HepG2 (cell line): ENCODE data around the gene ELOVL6. TPM values are rescaled to one million over a fixed set of nuclear protein-coding genes. Genes with fewer than 3 reads are reported as not detected.

Experiments
- CREBL2 ChIP-seq: sonication (generic); formaldehyde crosslinking; IDR thresholded peaks from 2 replicates; pipeline ENCODE4 v1.8.1; 2023; ENCODE audit warnings: missing genetic modification reagents, mild to moderate bottlenecking, borderline replicate concordance
- EEA1 ChIP-seq: sonication (generic); formaldehyde crosslinking; IDR thresholded peaks from 2 replicates; pipeline ENCODE4 v1.5.1; 2020; ENCODE audit warnings: mild to moderate bottlenecking, missing genetic modification reagents, borderline replicate concordance
- FOXC1 ChIP-seq: sonication (generic); formaldehyde crosslinking; IDR thresholded peaks from 2 replicates; pipeline ENCODE4 v1.8.0; 2022; ENCODE audit warnings: mild to moderate bottlenecking, missing genetic modification reagents, borderline replicate concordance
- GATAD2A ChIP-seq: IDR thresholded peaks from 2 replicates; pipeline ENCODE4 v1.6.1; 2016
- GMEB1 ChIP-seq: sonication (generic); formaldehyde crosslinking; IDR thresholded peaks from 2 replicates; pipeline ENCODE4 v1.5.1; 2020; ENCODE audit warnings: missing genetic modification reagents, mild to moderate bottlenecking, borderline replicate concordance
- HIVEP1 ChIP-seq: sonication (generic); formaldehyde crosslinking; IDR thresholded peaks from 2 replicates; pipeline ENCODE4 v1.4.0; 2020; ENCODE audit warnings: mild to moderate bottlenecking, missing genetic modification reagents
- HMGA1 ChIP-seq: sonication (generic); formaldehyde crosslinking; conservative IDR thresholded peaks from 2 replicates; pipeline ENCODE4 v1.4.0; 2020; ENCODE audit warnings: missing genetic modification reagents
- JDP2 ChIP-seq: sonication (generic); formaldehyde crosslinking; IDR thresholded peaks from 2 replicates; pipeline ENCODE4 v1.8.1; 2022; ENCODE audit warnings: missing genetic modification reagents, borderline replicate concordance
- MIER3 ChIP-seq: IDR thresholded peaks from 2 replicates; pipeline ENCODE4 v1.6.1; 2016; ENCODE audit warnings: missing compliant biosample characterization, borderline replicate concordance
- PAWR ChIP-seq: sonication (generic); formaldehyde crosslinking; IDR thresholded peaks from 2 replicates; pipeline ENCODE4 v1.4.0; 2020; ENCODE audit warnings: missing genetic modification reagents, mild to moderate bottlenecking, borderline replicate concordance
- RBFOX2 ChIP-seq: fragments of 200-400 bp; formaldehyde crosslinking; IDR thresholded peaks from 2 replicates; pipeline ENCODE4 v1.6.1; 2017; ENCODE audit warnings: low read depth, mild to moderate bottlenecking, low read length
- RNF219 ChIP-seq: sonication (generic); formaldehyde crosslinking; IDR thresholded peaks from 2 replicates; pipeline ENCODE4 v1.5.0; 2020; ENCODE audit warnings: mild to moderate bottlenecking, missing genetic modification reagents
- SAFB2 ChIP-seq: sonication (generic); formaldehyde crosslinking; IDR thresholded peaks from 2 replicates; pipeline ENCODE4 v1.5.1; 2020; ENCODE audit warnings: missing genetic modification reagents, low read depth, mild to moderate bottlenecking, borderline replicate concordance
- USF2 ChIP-seq, 2 experiments: sonication (generic) in 1 of 2; formaldehyde crosslinking in 1 of 2; IDR thresholded peaks; 2 replicates each; pipeline versions ENCODE4 v1.5.1 to v1.6.1; 2011 to 2020; ENCODE audit warnings: borderline replicate concordance in 1 of 2, low read depth in 1 of 2, low read length in 1 of 2, mild to moderate bottlenecking in 1 of 2, missing genetic modification reagents in 1 of 2, moderate library complexity in 1 of 2
- YEATS4 ChIP-seq: sonication (generic); formaldehyde crosslinking; IDR thresholded peaks from 2 replicates; pipeline ENCODE4 v1.4.0; 2020; ENCODE audit warnings: missing genetic modification reagents, borderline replicate concordance
- ZFP36 ChIP-seq: fragments of 150-350 bp; IDR thresholded peaks from 2 replicates; pipeline ENCODE4 v1.6.1; 2018; ENCODE audit warnings: borderline replicate concordance, low read length, low read depth; ENCODE audit not compliant: partially characterized antibody
- ZFYVE20 ChIP-seq: sonication (generic); formaldehyde crosslinking; IDR thresholded peaks from 2 replicates; pipeline ENCODE4 v1.8.0; 2023; ENCODE audit warnings: low read depth, mild to moderate bottlenecking, moderate library complexity, missing genetic modification reagents, borderline replicate concordance
- ZMYM3 ChIP-seq: sonication (generic); formaldehyde crosslinking; IDR thresholded peaks from 2 replicates; pipeline ENCODE4 v1.5.1; 2020; ENCODE audit warnings: mild to moderate bottlenecking, missing genetic modification reagents
- ZNF205 ChIP-seq: IDR thresholded peaks from 2 replicates; pipeline ENCODE4 v1.6.1; 2018; ENCODE audit warnings: missing biosample characterization, missing genetic modification reagents
- ZNF33B ChIP-seq: sonication (generic); formaldehyde crosslinking; IDR thresholded peaks from 2 replicates; pipeline ENCODE4 v1.5.1; 2020; ENCODE audit warnings: mild to moderate bottlenecking, missing genetic modification reagents
- ZNF550 ChIP-seq: sonication (generic); formaldehyde crosslinking; IDR thresholded peaks from 2 replicates; pipeline ENCODE4 v1.4.0; 2020; ENCODE audit warnings: mild to moderate bottlenecking, missing genetic modification reagents, borderline replicate concordance
- ZNF703 ChIP-seq: sonication (generic); formaldehyde crosslinking; IDR thresholded peaks from 2 replicates; pipeline ENCODE4 v1.5.1; 2020; ENCODE audit warnings: missing genetic modification reagents, mild to moderate bottlenecking, moderate library complexity, borderline replicate concordance
- ZNF709 ChIP-seq: sonication (generic); formaldehyde crosslinking; IDR thresholded peaks from 2 replicates; pipeline ENCODE4 v1.5.0; 2020; ENCODE audit warnings: mild to moderate bottlenecking, missing genetic modification reagents
- polyA plus RNA-seq, 8 experiments: library from polyadenylated mRNA; depleted of rRNA in 3 of 8; stranded (reverse) in 7 of 8; unstranded in 1 of 8; fragments of >200 nt; fragmentation: Illumina TruSeq in 4 of 8; extraction: Trizol in 4 of 8; gene quantifications; 2 replicates each; pipeline versions ENCODE4 v1.2.1 to v1.2.3, GENCODE V29; 2011 to 2016; ENCODE audit warnings: low read depth in 4 of 8, missing spikeins in 1 of 8, mixed read lengths in 1 of 8; ENCODE audit not compliant: insufficient read depth in 1 of 8
- total RNA-seq, 5 experiments: library from RNA; depleted of rRNA; stranded (reverse); fragments of >200 nt; fragmentation: Illumina TruSeq; extraction: Trizol; gene quantifications; 2 replicates each; pipeline ENCODE4 v1.2.3, GENCODE V29; 2016; ENCODE audit warnings: low read depth in 1 of 5

Gene ELOVL6
- total and polyA plus RNA-seq, 2 of the 13 experiments (the other 11 are each of a cell fraction or from before 2014, with no cell fraction given) = 14.1 to 23.2 TPM

GRCh38 chr4:110196206-110196870, 2.1 kb downstream of the ELOVL6 start (continued):
- TF ChIP-seq USF2 (IDR thresholded peaks at IDR 0.05; ENCODE audit: low read depth, low read length) (no peak), USF2 (CRISPR knock-in tag; IDR thresholded peaks at IDR 0.05; ENCODE audit: borderline replicate concordance) (no peak), ZNF205 (CRISPR knock-in tag) (no peak), GMEB1 (no peak), RBFOX2 (peak; percentile 95), ZNF709 (CRISPR knock-in tag) (no peak), ZMYM3 (CRISPR knock-in tag) (no peak), JDP2 (CRISPR knock-in tag) (no peak; the same call in 1 of the 2 replicates), MIER3 (CRISPR knock-in tag) (no peak), CREBL2 (CRISPR knock-in tag) (no peak), YEATS4 (CRISPR knock-in tag) (peak; percentile 63; the same call in 1 of the 2 replicates), ZNF33B (CRISPR knock-in tag) (no peak), HIVEP1 (CRISPR knock-in tag) (no peak), ZFYVE20 (CRISPR knock-in tag) (no peak), SAFB2 (peak; percentile 84; the same call in 1 of the 2 replicates), PAWR (no peak), ZNF550 (CRISPR knock-in tag) (no peak), GATAD2A (CRISPR knock-in tag) (no peak), EEA1 (CRISPR knock-in tag) (no peak), HMGA1 (CRISPR knock-in tag) (no peak), FOXC1 (CRISPR knock-in tag) (0 out of 2 replicates have a peak, but pooled peaks have one; percentile 31), RNF219 (CRISPR knock-in tag) (no peak), ZFP36 (no peak), ZNF703 (CRISPR knock-in tag) (no peak)
